Sigmoid colon (tissue), 7 donors: ENCODE results near the gene HTT. TPM values are rescaled to one million over a fixed set of nuclear protein-coding genes. Genes with fewer than 3 reads are reported as not detected.

Experiments used
- DNase-seq: peaks from one replicate; pipeline ENCODE4 v3.0.0-alpha.2; 2019
- H3K27ac ChIP-seq, 4 donors: fragments of 200-600 bp; sonication (generic); one replicate each; pipeline ENCODE4 v1.5.1; 2016 to 2019; ENCODE audit warnings: mild to moderate bottlenecking in 1 of 4
- H3K27me3 ChIP-seq, 3 donors: fragments of 200-600 bp; sonication (generic); one replicate each; pipeline ENCODE4 v1.5.1; 2019; ENCODE audit warnings: mild to moderate bottlenecking in 1 of 3
- H3K36me3 ChIP-seq, 4 donors: fragments of 200-600 bp; sonication (generic); one replicate each; pipeline ENCODE4 v1.5.1; 2016 to 2019
- H3K4me1 ChIP-seq, 4 donors: fragments of 200-600 bp; sonication (generic); one replicate each; pipeline ENCODE4 v1.5.1; 2017 to 2019
- H3K4me3 ChIP-seq, 4 donors: fragments of 200-600 bp; sonication (generic); one replicate each; pipeline ENCODE4 v1.5.1; 2017 to 2019; ENCODE audit warnings: mild to moderate bottlenecking in 2 of 4, moderate library complexity in 1 of 4
- H3K9me3 ChIP-seq, 4 donors: fragments of 200-600 bp in 3 of 4; sonication (generic) in 3 of 4; one replicate each; pipeline versions ENCODE4 v1.5.1 to v1.6.1; 2013 to 2019
- CTCF ChIP-seq, 4 experiments: fragments of 450-650 bp in 3 of 4; fragments of 200-600 bp in 1 of 4; IDR thresholded peaks; one replicate each; pipeline ENCODE4 v1.5.1; 2016 to 2019; ENCODE audit warnings: antibody characterized with exemption in 4 of 4, mild to moderate bottlenecking in 3 of 4, moderate library complexity in 2 of 4
- EP300 ChIP-seq, 4 donors: sonication (generic); formaldehyde crosslinking; IDR thresholded peaks; one replicate each; pipeline ENCODE4 v1.6.1; 2017; ENCODE audit warnings: antibody characterized with exemption in 4 of 4
- POLR2A ChIP-seq, 2 donors: fragments of 450-650 bp; IDR thresholded peaks; one replicate each; pipeline ENCODE4 v1.6.1; 2016; ENCODE audit warnings: antibody characterized with exemption in 2 of 2, mild to moderate bottlenecking in 2 of 2, moderate library complexity in 2 of 2
- POLR2AphosphoS5 ChIP-seq, 4 donors: sonication (generic); formaldehyde crosslinking; IDR thresholded peaks; one replicate each; pipeline ENCODE4 v1.6.1; 2017; ENCODE audit warnings: antibody characterized with exemption in 4 of 4
- WGBS, 2 donors: extraction: QIAGEN DNeasy Blood & Tissue Kit; methylation state at CpG; one replicate each; pipeline ENCODE4 v1.1.7; 2013; 5-methylcytosine and 5-hydroxymethylcytosine counted together
- intact Hi-C: fragments of 100-400 bp; cut with DNase I; formaldehyde crosslinking; loops from one replicate; pipeline ENCODE4 v1.15.1; 2023
- polyA plus RNA-seq, 3 donors: library from polyadenylated mRNA; stranded (reverse); fragments of 200-250 nt; gene quantifications; one replicate each; pipeline ENCODE4 v1.2.3, GENCODE V29; 2013
- total RNA-seq, 4 donors: library from RNA; depleted of rRNA; stranded (reverse); fragments of >200 nt; gene quantifications; one replicate each; pipeline ENCODE4 v1.1.0, GENCODE V29; 2016
- donor health status: healthy with polysubstance abuse.
- donor health status: Bipolar disorder and iron deficiency.
- donor health status: healthy.

HTT gene
- total and polyA plus RNA-seq, 7 donors: 6.5 to 41.5 (median 22.7) TPM

DNA sequence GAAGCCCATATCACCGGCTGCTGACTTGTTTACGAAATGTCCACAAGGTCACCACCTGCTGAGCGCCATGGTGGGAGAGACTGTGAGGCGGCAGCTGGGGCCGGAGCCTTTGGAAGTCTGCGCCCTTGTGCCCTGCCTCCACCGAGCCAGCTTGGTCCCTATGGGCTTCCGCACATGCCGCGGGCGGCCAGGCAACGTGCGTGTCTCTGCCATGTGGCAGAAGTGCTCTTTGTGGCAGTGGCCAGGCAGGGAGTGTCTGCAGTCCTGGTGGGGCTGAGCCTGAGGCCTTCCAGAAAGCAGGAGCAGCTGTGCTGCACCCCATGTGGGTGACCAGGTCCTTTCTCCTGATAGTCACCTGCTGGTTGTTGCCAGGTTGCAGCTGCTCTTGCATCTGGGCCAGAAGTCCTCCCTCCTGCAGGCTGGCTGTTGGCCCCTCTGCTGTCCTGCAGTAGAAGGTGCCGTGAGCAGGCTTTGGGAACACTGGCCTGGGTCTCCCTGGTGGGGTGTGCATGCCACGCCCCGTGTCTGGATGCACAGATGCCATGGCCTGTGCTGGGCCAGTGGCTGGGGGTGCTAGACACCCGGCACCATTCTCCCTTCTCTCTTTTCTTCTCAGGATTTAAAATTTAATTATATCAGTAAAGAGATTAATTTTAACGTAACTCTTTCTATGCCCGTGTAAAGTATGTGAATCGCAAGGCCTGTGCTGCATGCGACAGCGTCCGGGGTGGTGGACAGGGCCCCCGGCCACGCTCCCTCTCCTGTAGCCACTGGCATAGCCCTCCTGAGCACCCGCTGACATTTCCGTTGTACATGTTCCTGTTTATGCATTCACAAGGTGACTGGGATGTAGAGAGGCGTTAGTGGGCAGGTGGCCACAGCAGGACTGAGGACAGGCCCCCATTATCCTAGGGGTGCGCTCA, 165.8 kb downstream of the HTT start:
- H3K4me3 ChIP-seq: no peak overlapping the region
- peaks cover 0 to 27% (median 21%) of the 10 kb centered on the region in 4 donors for H3K4me1 ChIP-seq
- no peak for DNase-seq
- intact Hi-C loops: no loop called here
- WGBS, 2 donors: 93% methylated on average over 29 of the region's 29 CpGs
- TF ChIP-seq POLR2AphosphoS5 (IDR thresholded peaks at IDR 0.05) (no peak), EP300 (IDR thresholded peaks at IDR 0.05) (no peak), POLR2A (IDR thresholded peaks at IDR 0.05) (no peak), CTCF (IDR thresholded peaks at IDR 0.05) (no peak)
- no peaks in the 10 kb centered on the region for H3K27me3 ChIP-seq
- H3K36me3 ChIP-seq: peaks cover 18 to 54% (median 34%) of the 10 kb centered on the region in 4 donors
- no peaks in the 10 kb centered on the region for H3K9me3 ChIP-seq
- H3K27ac ChIP-seq: peak overlapping the region in 1 of 4 donors; percentile 76

DNA sequence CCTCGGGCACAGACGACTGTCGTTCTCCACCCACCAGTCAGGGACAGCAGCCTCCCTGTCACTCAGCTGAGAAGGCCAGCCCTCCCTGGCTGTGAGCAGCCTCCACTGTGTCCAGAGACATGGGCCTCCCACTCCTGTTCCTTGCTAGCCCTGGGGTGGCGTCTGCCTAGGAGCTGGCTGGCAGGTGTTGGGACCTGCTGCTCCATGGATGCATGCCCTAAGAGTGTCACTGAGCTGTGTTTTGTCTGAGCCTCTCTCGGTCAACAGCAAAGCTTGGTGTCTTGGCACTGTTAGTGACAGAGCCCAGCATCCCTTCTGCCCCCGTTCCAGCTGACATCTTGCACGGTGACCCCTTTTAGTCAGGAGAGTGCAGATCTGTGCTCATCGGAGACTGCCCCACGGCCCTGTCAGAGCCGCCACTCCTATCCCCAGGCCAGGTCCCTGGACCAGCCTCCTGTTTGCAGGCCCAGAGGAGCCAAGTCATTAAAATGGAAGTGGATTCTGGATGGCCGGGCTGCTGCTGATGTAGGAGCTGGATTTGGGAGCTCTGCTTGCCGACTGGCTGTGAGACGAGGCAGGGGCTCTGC, 166.5 kb downstream of the HTT start:
- H3K4me3 ChIP-seq: no peak overlapping the region
- intact Hi-C loops: no loop called here
- peaks cover 0 to 27% (median 21%) of the 10 kb centered on the region in 4 donors for H3K4me1 ChIP-seq
- TF ChIP-seq CTCF (IDR thresholded peaks at IDR 0.05) (no peak), POLR2AphosphoS5 (IDR thresholded peaks at IDR 0.05) (no peak), POLR2A (IDR thresholded peaks at IDR 0.05) (no peak), EP300 (IDR thresholded peaks at IDR 0.05) (no peak)
- H3K9me3 ChIP-seq: no peaks in the 10 kb centered on the region
- H3K27ac ChIP-seq: peak overlapping the region in 3 of 4 donors; percentile 56 to 76 (median 72)
- peaks cover 10 to 46% (median 27%) of the 10 kb centered on the region in 4 donors for H3K36me3 ChIP-seq
- 89 to 93% methylated on average over 13 of the region's 13 CpGs for WGBS, 2 donors
- DNase-seq: no peak
- no peaks in the 10 kb centered on the region for H3K27me3 ChIP-seq

DNA sequence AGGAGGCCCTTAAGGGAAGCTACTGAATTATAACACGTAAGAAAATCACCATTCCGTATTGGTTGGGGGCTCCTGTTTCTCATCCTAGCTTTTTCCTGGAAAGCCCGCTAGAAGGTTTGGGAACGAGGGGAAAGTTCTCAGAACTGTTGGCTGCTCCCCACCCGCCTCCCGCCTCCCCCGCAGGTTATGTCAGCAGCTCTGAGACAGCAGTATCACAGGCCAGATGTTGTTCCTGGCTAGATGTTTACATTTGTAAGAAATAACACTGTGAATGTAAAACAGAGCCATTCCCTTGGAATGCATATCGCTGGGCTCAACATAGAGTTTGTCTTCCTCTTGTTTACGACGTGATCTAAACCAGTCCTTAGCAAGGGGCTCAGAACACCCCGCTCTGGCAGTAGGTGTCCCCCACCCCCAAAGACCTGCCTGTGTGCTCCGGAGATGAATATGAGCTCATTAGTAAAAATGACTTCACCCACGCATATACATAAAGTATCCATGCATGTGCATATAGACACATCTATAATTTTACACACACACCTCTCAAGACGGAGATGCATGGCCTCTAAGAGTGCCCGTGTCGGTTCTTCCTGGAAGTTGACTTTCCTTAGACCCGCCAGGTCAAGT, 167.5 kb downstream of the HTT start:
- no peak overlapping the region for H3K4me3 ChIP-seq
- H3K4me1 ChIP-seq: peaks cover 0 to 29% (median 23%) of the 10 kb centered on the region in 4 donors
- TF ChIP-seq EP300 (IDR thresholded peaks at IDR 0.05): peak in 1 of 4 donors; percentile 18
- TF ChIP-seq POLR2AphosphoS5 (IDR thresholded peaks at IDR 0.05): peak in 3 of 4 donors; percentile 71 to 89 (median 77)
- no peak for TF ChIP-seq CTCF (IDR thresholded peaks at IDR 0.05)
- H3K9me3 ChIP-seq: no peaks in the 10 kb centered on the region
- no peaks in the 10 kb centered on the region for H3K27me3 ChIP-seq
- peaks cover 7 to 36% (median 21%) of the 10 kb centered on the region in 4 donors for H3K36me3 ChIP-seq
- DNase-seq: peak; percentile 82
- 79 to 84% methylated on average over 17 of the region's 17 CpGs for WGBS, 2 donors
- H3K27ac ChIP-seq: peak overlapping the region in 3 of 4 donors; percentile 56 to 76 (median 72)
- intact Hi-C loops: loop anchor here (2.0 kb wide), 1 partner anchor 51 kb away; the partner anchor contains the start of gene RGS12

- H3K9me3 ChIP-seq: no peaks in the 10 kb centered on the region
- peaks cover 0 to 29% (median 23%) of the 10 kb centered on the region in 4 donors for H3K4me1 ChIP-seq
- H3K4me3 ChIP-seq: no peak overlapping the region
- intact Hi-C loops: loop anchor here (2.0 kb wide), 1 partner anchor 50 kb away; the partner anchor contains the start of gene RGS12
- H3K36me3 ChIP-seq: peaks cover 7 to 25% (median 19%) of the 10 kb centered on the region in 4 donors
- H3K27ac ChIP-seq: peak overlapping the region in 1 of 4 donors; percentile 76
- no peaks in the 10 kb centered on the region for H3K27me3 ChIP-seq
- TF ChIP-seq POLR2A (IDR thresholded peaks at IDR 0.05) (no peak), POLR2AphosphoS5 (IDR thresholded peaks at IDR 0.05) (no peak), EP300 (IDR thresholded peaks at IDR 0.05) (no peak), CTCF (IDR thresholded peaks at IDR 0.05) (no peak)
- 74 to 79% methylated on average over 23 of the region's 23 CpGs for WGBS, 2 donors
- no peak for DNase-seq
Observed at GRCh38 chr4:3243136-3243780, 168.8 kb downstream of the HTT start.
